H1 (cell line): ENCODE data around the gene CREB1. TPM values are rescaled to one million over a fixed set of nuclear protein-coding genes. Genes with fewer than 3 reads are reported as not detected.

Experiments
- CTCF ChIA-PET: fragments of 300-600 bp; sonication (Branson Sonifier 250); formaldehyde crosslinking; loops from one replicate; lab custom pipeline; 2021; ENCODE audit not compliant: partially characterized antibody; lab: Charles Lee
- POLR2A ChIA-PET: fragments of 300-600 bp; sonication (Branson Sonifier 250); formaldehyde crosslinking; loops from one replicate; lab custom pipeline; 2021; ENCODE audit warnings: inconsistent platforms; ENCODE audit not compliant: partially characterized antibody; lab: Charles Lee
- DNase-seq, 2 experiments: peaks; one replicate each; pipeline versions ENCODE4 v3.0.0 to v3.0.0-alpha.2; 2010 to 2022; ENCODE audit warnings: low spot score in 2 of 2, low read depth in 1 of 2, mixed read lengths in 1 of 2
- FAIRE-seq: peaks from 2 replicates; lab custom pipeline; 2011; peaks lifted over from hg19 to GRCh38; lab: Jason Lieb, UNC
- H2AFZ ChIP-seq: 2 replicates; pipeline ENCODE4 v1.8.1; 2012; ENCODE audit warnings: low read length, inconsistent platforms
- H2AK5ac ChIP-seq: 2 replicates; pipeline ENCODE4 v1.6.1; 2013; ENCODE audit warnings: low read depth, low read length
- H2BK120ac ChIP-seq: replicated peaks from 2 replicates; pipeline ENCODE3; 2013; ENCODE audit warnings: low read depth, low read length, inconsistent platforms
- H2BK12ac ChIP-seq: 2 replicates; pipeline ENCODE4 v1.6.1; 2013; ENCODE audit warnings: low read depth, low read length
- H2BK15ac ChIP-seq: 2 replicates; pipeline ENCODE4 v1.6.1; 2013; ENCODE audit warnings: low read length
- H2BK20ac ChIP-seq: 2 replicates; pipeline ENCODE4 v1.6.1; 2013; ENCODE audit warnings: low read length
- H2BK5ac ChIP-seq: 2 replicates; pipeline ENCODE4 v1.6.1; 2013; ENCODE audit warnings: low read depth, low read length
- H3K14ac ChIP-seq: 2 replicates; pipeline ENCODE4 v1.6.1; 2013; ENCODE audit warnings: inconsistent platforms; ENCODE audit not compliant: insufficient read length
- H3K18ac ChIP-seq: 2 replicates; pipeline ENCODE4 v1.6.1; 2013; ENCODE audit warnings: low read length; ENCODE audit errors: extremely low read depth
- H3K23ac ChIP-seq: 2 replicates; pipeline ENCODE4 v1.6.1; 2013; ENCODE audit warnings: inconsistent platforms; ENCODE audit not compliant: insufficient read length
- H3K23me2 ChIP-seq: 2 replicates; pipeline ENCODE4 v1.6.1; 2013; ENCODE audit warnings: low read depth, low read length
- H3K27ac ChIP-seq: 2 replicates; pipeline ENCODE4 v1.6.1; 2011; ENCODE audit warnings: low read depth, low read length, inconsistent platforms
- H3K27me3 ChIP-seq, 4 experiments: replicated peaks in 1 of 4; 1 replicate in 1 of 4; 2 replicates in 3 of 4; pipeline versions ENCODE4 v1.6.1 to v1.8.1; 2011 to 2013; ENCODE audit warnings: low read length in 3 of 4, mild to moderate bottlenecking in 3 of 4, inconsistent platforms in 2 of 4, mixed read lengths in 2 of 4, moderate library complexity in 1 of 4; ENCODE audit not compliant: control insufficient read depth in 3 of 4, insufficient read depth in 3 of 4; ENCODE audit errors: extremely low read depth in 1 of 4
- H3K36me3 ChIP-seq, 4 experiments: 2 replicates each; pipeline versions ENCODE4 v1.6.1 to v1.8.1; 2011 to 2013; ENCODE audit warnings: mild to moderate bottlenecking in 4 of 4, low read length in 3 of 4, moderate library complexity in 2 of 4, control low read depth in 1 of 4, inconsistent platforms in 1 of 4; ENCODE audit not compliant: insufficient read depth in 4 of 4, control insufficient read depth in 2 of 4
- H3K4ac ChIP-seq: replicated peaks from 2 replicates; pipeline ENCODE3; 2013; ENCODE audit warnings: low read length, low read depth, mixed read lengths, inconsistent platforms; ENCODE audit not compliant: insufficient read length
- H3K4me1 ChIP-seq, 4 experiments: replicated peaks in 1 of 4; 1 replicate in 1 of 4; 2 replicates in 3 of 4; pipeline versions ENCODE4 v1.6.1 to v1.8.1; 2011 to 2013; ENCODE audit warnings: low read length in 3 of 4, inconsistent platforms in 2 of 4, mixed read lengths in 1 of 4; ENCODE audit not compliant: insufficient read depth in 4 of 4, control insufficient read depth in 3 of 4
- H3K4me2 ChIP-seq, 2 experiments: 2 replicates each; pipeline versions ENCODE4 v1.6.1 to v1.8.1; 2011 to 2013; ENCODE audit warnings: low read depth in 2 of 2, low read length in 2 of 2, control low read depth in 1 of 2, inconsistent platforms in 1 of 2, mild to moderate bottlenecking in 1 of 2; ENCODE audit not compliant: insufficient read depth in 1 of 2
- H3K4me3 ChIP-seq, 4 experiments: fragments of 200-600, 300-600 bp in 1 of 4; sonication (generic), shearing (Covaris generic), sonication (Bioruptor Twin) in 1 of 4; 2 replicates each; pipeline versions ENCODE4 v1.5.1 to v1.8.1; 2011 to 2016; ENCODE audit warnings: low read length in 4 of 4, low read depth in 3 of 4, control low read depth in 2 of 4, inconsistent platforms in 2 of 4, mild to moderate bottlenecking in 2 of 4, mixed read lengths in 1 of 4, moderate library complexity in 1 of 4; ENCODE audit not compliant: insufficient read depth in 2 of 4; ENCODE audit errors: extremely low read depth in 1 of 4
- H3K56ac ChIP-seq: replicated peaks from 2 replicates; pipeline ENCODE3; 2013; ENCODE audit warnings: low read depth, mild to moderate bottlenecking, mixed read lengths, low read length, inconsistent platforms; ENCODE audit not compliant: insufficient read length
- H3K79me1 ChIP-seq: 2 replicates; pipeline ENCODE4 v1.6.1; 2013; ENCODE audit warnings: low read depth, low read length, control low read depth
- H3K79me2 ChIP-seq, 2 experiments: 2 replicates each; pipeline versions ENCODE4 v1.6.1 to v1.8.1; 2012 to 2013; ENCODE audit warnings: low read length in 2 of 2, mild to moderate bottlenecking in 2 of 2, inconsistent platforms in 1 of 2; ENCODE audit not compliant: insufficient read depth in 2 of 2, control insufficient read depth in 1 of 2
- H3K9ac ChIP-seq, 4 experiments: replicated peaks in 1 of 4; 1 replicate in 1 of 4; 2 replicates in 3 of 4; pipeline versions ENCODE4 v1.6.1 to v1.8.1; 2011 to 2013; ENCODE audit warnings: low read depth in 3 of 4, low read length in 3 of 4, control low read depth in 2 of 4, mild to moderate bottlenecking in 2 of 4, moderate library complexity in 2 of 4, inconsistent platforms in 1 of 4; ENCODE audit errors: extremely low read depth in 1 of 4
- H3K9me3 ChIP-seq, 2 experiments: 2 replicates each; pipeline versions ENCODE4 v1.6.1 to v1.8.1; 2012 to 2013; ENCODE audit warnings: mild to moderate bottlenecking in 2 of 2, moderate library complexity in 2 of 2, control low read depth in 1 of 2, inconsistent platforms in 1 of 2, low read depth in 1 of 2, low read length in 1 of 2, mixed read lengths in 1 of 2; ENCODE audit not compliant: insufficient read depth in 2 of 2
- H4K20me1 ChIP-seq, 2 experiments: replicated peaks in 1 of 2; 2 replicates each; pipeline versions ENCODE3 to v1.8.1; 2011 to 2013; ENCODE audit warnings: inconsistent platforms in 2 of 2, low read length in 2 of 2, mild to moderate bottlenecking in 1 of 2; ENCODE audit not compliant: insufficient read depth in 2 of 2, control insufficient read depth in 1 of 2
- H4K5ac ChIP-seq: 2 replicates; pipeline ENCODE4 v1.6.1; 2013; ENCODE audit warnings: low read length, low read depth, mixed read lengths, inconsistent platforms; ENCODE audit not compliant: insufficient read length
- H4K8ac ChIP-seq: 2 replicates; pipeline ENCODE4 v1.8.0; 2013; ENCODE audit warnings: mild to moderate bottlenecking, moderate library complexity, low read length, inconsistent platforms; ENCODE audit not compliant: insufficient read depth; ENCODE audit errors: extremely low read depth
- H4K91ac ChIP-seq: replicated peaks from 2 replicates; pipeline ENCODE3; 2013; ENCODE audit warnings: low read length, mixed read lengths, inconsistent platforms; ENCODE audit not compliant: insufficient read length
- RXRA ChIP-seq: IDR thresholded peaks from 2 replicates; pipeline ENCODE4 v1.6.1; 2011; ENCODE audit warnings: low read depth, mild to moderate bottlenecking, low read length, moderate library complexity; ENCODE audit not compliant: insufficient read depth
- WGBS, 2 experiments: shearing (Covaris generic) in 1 of 2; methylation state at CpG; one replicate each; pipeline versions ENCODE4 v1.1.6 to v1.1.7; 2013 to 2015; ENCODE audit warnings: low lambda C conversion rate in 2 of 2, mixed read lengths in 2 of 2, inconsistent platforms in 1 of 2, low coverage in 1 of 2, missing lambda C conversion rate in 1 of 2; ENCODE audit not compliant: insufficient replicate concordance in 2 of 2, insufficient coverage in 1 of 2, insufficient read length in 1 of 2; ENCODE audit errors: extremely low coverage in 1 of 2, missing lambda C conversion rate in 1 of 2; 5-methylcytosine and 5-hydroxymethylcytosine counted together
- polyA plus RNA-seq, 7 experiments: library from polyadenylated mRNA; depleted of rRNA in 3 of 7; stranded (reverse) in 5 of 7; unstranded in 2 of 7; fragments of >200 nt in 5 of 7; fragments of 200-250 nt in 2 of 7; gene quantifications; 1 replicate in 5 of 7; 2 replicates in 1 of 7; 4 replicates in 1 of 7; pipeline versions ENCODE4 v1.2.1 to v1.2.3, GENCODE V29; 2011 to 2013; ENCODE audit warnings: missing spikeins in 2 of 7, mixed read lengths in 2 of 7
- total RNA-seq: library from RNA; stranded (reverse); fragmentation: NEBNext Ultra II Directional; extraction: Animal tissue kit (Norgen Biotek cat#: 25700); gene quantifications from 2 replicates; pipeline ENCODE4 v1.2.1, GENCODE V29; 2021

CREB1 gene
- total and polyA plus RNA-seq, 2 of the 8 experiments (the other 6 are each of a cell fraction or from before 2014, with no cell fraction given), result 46.3 to 99.0 TPM

DNA sequence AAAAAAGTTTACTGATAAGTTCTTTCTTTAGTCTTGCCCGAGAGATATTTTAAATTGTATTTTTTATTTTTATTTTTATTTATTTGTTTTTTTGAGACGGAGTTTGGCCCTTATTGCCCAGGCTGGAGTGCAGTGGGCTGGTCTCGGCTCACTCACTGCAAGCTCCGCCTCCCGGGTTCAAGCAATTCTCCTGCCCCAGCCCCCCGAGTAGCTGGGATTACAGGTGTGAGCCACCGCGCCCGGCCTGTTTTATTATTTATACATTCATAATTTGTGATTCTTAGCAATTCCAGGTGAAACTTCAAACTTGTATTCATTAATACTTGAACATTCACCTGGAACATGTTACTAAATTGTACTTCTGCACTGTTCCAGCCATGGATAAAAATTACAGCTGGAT lies 2.9 kb downstream of the CREB1 start:
- H3K23me2 ChIP-seq, result peaks cover 7% of the 10 kb centered on the region
- peaks cover 21 to 72% of the 10 kb centered on the region in 2 experiments; a peak in 3 of 4 replicates for H3K79me2 ChIP-seq
- CTCF ChIA-PET, result interaction anchor here (1.0 kb wide), 1 partner anchor 56 kb away, joined by 3 read pairs; no protein-coding TSS in a partner anchor
- no peak overlapping the region for H2BK120ac ChIP-seq
- H3K14ac ChIP-seq, result no peak overlapping the region
- DNase-seq (no peak), FAIRE-seq (no peak)
- H3K79me1 ChIP-seq, result no peaks in the 10 kb centered on the region
- no peak for TF ChIP-seq RXRA
- 92% methylated on average over 9 of the region's 9 CpGs; no CpG with 5 or more reads in 1 of the 2 experiments for WGBS, 2 experiments
- no peaks in the 10 kb centered on the region for H3K9me3 ChIP-seq
- H4K20me1 ChIP-seq, result peaks cover 5 to 7% of the 10 kb centered on the region in 2 experiments
- H3K27ac ChIP-seq, result no peak overlapping the region
- H2BK15ac ChIP-seq, result no peak overlapping the region
- H2BK5ac ChIP-seq, result no peak overlapping the region
- H3K4me1 ChIP-seq, result peaks cover 1 to 5% (median 3%) of the 10 kb centered on the region in 4 experiments; a peak in 4 of 7 replicates
- no peak overlapping the region for H4K91ac ChIP-seq
- no peak overlapping the region for H2BK12ac ChIP-seq
- no peak overlapping the region for H4K5ac ChIP-seq
- H3K56ac ChIP-seq, result no peak overlapping the region
- H4K8ac ChIP-seq, result no peak overlapping the region
- H2AK5ac ChIP-seq, result no peak overlapping the region
- H3K18ac ChIP-seq, result no peak overlapping the region; the same call in 1 of the 2 replicates
- H3K27me3 ChIP-seq, result peaks cover 0 to 5% (median 4%) of the 10 kb centered on the region in 4 experiments; a peak in 4 of 7 replicates
- H3K23ac ChIP-seq, result no peak overlapping the region
- H3K4me3 ChIP-seq, result no peak overlapping the region
- no peak overlapping the region for H2BK20ac ChIP-seq
- H3K4me2 ChIP-seq, result no peak overlapping the region
- H3K9ac ChIP-seq, result no peak overlapping the region
- POLR2A ChIA-PET, result interaction anchor here (0.6 to 7.0 kb wide), 9 partner anchors 9 to 1264 kb away, joined by 3 to 51 read pairs (median 3); no protein-coding TSS in a partner anchor
- H2AFZ ChIP-seq, result no peak overlapping the region
- H3K4ac ChIP-seq, result no peak overlapping the region
- peaks cover 0 to 3% (median 0%) of the 10 kb centered on the region in 4 experiments; a peak in 2 of 8 replicates for H3K36me3 ChIP-seq
